Measurements from ENCODE around the gene ANKS1B. TPM values are rescaled to one million over a fixed set of nuclear protein-coding genes. Genes with fewer than 3 reads are reported as not detected.

Gene ANKS1B
- total RNA-seq, 1 experiment from 2014 or later: 0.54 TPM

- TF ChIP-seq, protein P1, sequence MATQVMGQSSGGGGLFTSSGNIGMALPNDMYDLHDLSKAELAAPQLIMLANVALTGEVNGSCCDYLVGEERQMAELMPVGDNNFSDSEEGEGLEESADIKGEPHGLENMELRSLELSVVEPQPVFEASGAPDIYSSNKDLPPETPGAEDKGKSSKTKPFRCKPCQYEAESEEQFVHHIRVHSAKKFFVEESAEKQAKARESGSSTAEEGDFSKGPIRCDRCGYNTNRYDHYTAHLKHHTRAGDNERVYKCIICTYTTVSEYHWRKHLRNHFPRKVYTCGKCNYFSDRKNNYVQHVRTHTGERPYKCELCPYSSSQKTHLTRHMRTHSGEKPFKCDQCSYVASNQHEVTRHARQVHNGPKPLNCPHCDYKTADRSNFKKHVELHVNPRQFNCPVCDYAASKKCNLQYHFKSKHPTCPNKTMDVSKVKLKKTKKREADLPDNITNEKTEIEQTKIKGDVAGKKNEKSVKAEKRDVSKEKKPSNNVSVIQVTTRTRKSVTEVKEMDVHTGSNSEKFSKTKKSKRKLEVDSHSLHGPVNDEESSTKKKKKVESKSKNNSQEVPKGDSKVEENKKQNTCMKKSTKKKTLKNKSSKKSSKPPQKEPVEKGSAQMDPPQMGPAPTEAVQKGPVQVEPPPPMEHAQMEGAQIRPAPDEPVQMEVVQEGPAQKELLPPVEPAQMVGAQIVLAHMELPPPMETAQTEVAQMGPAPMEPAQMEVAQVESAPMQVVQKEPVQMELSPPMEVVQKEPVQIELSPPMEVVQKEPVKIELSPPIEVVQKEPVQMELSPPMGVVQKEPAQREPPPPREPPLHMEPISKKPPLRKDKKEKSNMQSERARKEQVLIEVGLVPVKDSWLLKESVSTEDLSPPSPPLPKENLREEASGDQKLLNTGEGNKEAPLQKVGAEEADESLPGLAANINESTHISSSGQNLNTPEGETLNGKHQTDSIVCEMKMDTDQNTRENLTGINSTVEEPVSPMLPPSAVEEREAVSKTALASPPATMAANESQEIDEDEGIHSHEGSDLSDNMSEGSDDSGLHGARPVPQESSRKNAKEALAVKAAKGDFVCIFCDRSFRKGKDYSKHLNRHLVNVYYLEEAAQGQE (IDR thresholded peaks at IDR 0.05; ENCODE audit: low read depth): no peak
- TF ChIP-seq CTCF (IDR thresholded peaks at IDR 0.05 in 2 of 3, conservative IDR thresholded peaks at IDR 0.05 in 1 of 3; ENCODE audit: borderline replicate concordance in 1 of 3, insufficient read depth in 1 of 3, low read depth in 2 of 3, low read length in 2 of 3) (no peak), RAD21 (IDR thresholded peaks at IDR 0.05; ENCODE audit: low read depth) (no peak), POLR2AphosphoS5 (IDR thresholded peaks at IDR 0.05; ENCODE audit: low read depth, low read length) (no peak)
Observed at GRCh38 chr12:98951406-98951805, 1033.3 kb downstream of the ANKS1B start (continued).

GRCh38 chr12:98948343-98948949, 1036.3 kb downstream of the ANKS1B start:
- RAD21 ChIA-PET (ENCODE audit: low non-redundant PET in 1 of 2, low total read pairs in 2 of 2, uncharacterized antibody in 2 of 2, unreplicated experiment in 2 of 2): no interaction called here
- no peak for ATAC-seq
- H3K27ac ChIP-seq (ENCODE audit: low read depth, low read length): no peak overlapping the region
- intact Hi-C loops (cut with micrococcal nuclease): no loop called here
- no peaks in the 10 kb centered on the region for H4K20me1 ChIP-seq (ENCODE audit: insufficient read depth)
- H3K27me3 ChIP-seq (ENCODE audit: insufficient read depth, low read length): peaks cover 26% of the 10 kb centered on the region
- H3K4me2 ChIP-seq (ENCODE audit: low read length): no peak overlapping the region
- H3K79me2 ChIP-seq (ENCODE audit: insufficient read depth, low read length): no peaks in the 10 kb centered on the region
- no peaks in the 10 kb centered on the region for H3K36me3 ChIP-seq (ENCODE audit: control insufficient read depth in 1 of 2, insufficient read depth in 2 of 2, low read length in 2 of 2)
- no peak for DNase-seq (ENCODE audit: low read depth, low spot score)
- CTCF ChIA-PET: no interaction called here
- H3K9ac ChIP-seq (ENCODE audit: low read length): no peak overlapping the region
- H3K9me2 ChIP-seq (ENCODE audit: insufficient read depth): no peaks in the 10 kb centered on the region; the same call in 1 of the 2 replicates
- BruUV-seq (replicated peaks): no TSS peak
- POLR2A ChIA-PET: no interaction called here
- H3K4me3 ChIP-seq (replicated peaks in 1 of 2; ENCODE audit: low read depth in 1 of 2, low read length in 2 of 2): no peak overlapping the region
- no peaks in the 10 kb centered on the region for H3K9me3 ChIP-seq (ENCODE audit: control insufficient read depth in 1 of 2, insufficient read depth in 1 of 2, low read depth in 1 of 2, low read length in 2 of 2)
- H2AFZ ChIP-seq (ENCODE audit: low read depth, low read length, poor library complexity, severe bottlenecking): no peak overlapping the region
- no peaks in the 10 kb centered on the region for H3K4me1 ChIP-seq (ENCODE audit: control insufficient read depth in 1 of 2, insufficient read depth in 2 of 2, low read length in 2 of 2)
- no peak for TF ChIP-seq CEBPB (IDR thresholded peaks at IDR 0.05; ENCODE audit: low read depth)
- no peak for TF ChIP-seq TCF7L2 (IDR thresholded peaks at IDR 0.05; ENCODE audit: borderline replicate concordance, extremely low read depth, insufficient read depth, insufficient read length)
- no peak for TF ChIP-seq ZNF274 (IDR thresholded peaks at IDR 0.05; ENCODE audit: low read depth, low read length)
- TF ChIP-seq, protein P2, sequence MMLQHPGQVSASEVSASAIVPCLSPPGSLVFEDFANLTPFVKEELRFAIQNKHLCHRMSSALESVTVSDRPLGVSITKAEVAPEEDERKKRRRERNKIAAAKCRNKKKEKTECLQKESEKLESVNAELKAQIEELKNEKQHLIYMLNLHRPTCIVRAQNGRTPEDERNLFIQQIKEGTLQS (IDR thresholded peaks at IDR 0.05): no peak
- no peak for TF ChIP-seq ELF1 (IDR thresholded peaks at IDR 0.05; ENCODE audit: borderline replicate concordance, low read depth)
- no peak for TF ChIP-seq ZFX (IDR thresholded peaks at IDR 0.05)
- no peak for TF ChIP-seq EGR1 (IDR thresholded peaks at IDR 0.05; ENCODE audit: low read depth)
- TF ChIP-seq MAX (IDR thresholded peaks at IDR 0.05): no peak
- TF ChIP-seq EZH2 (IDR thresholded peaks at IDR 0.05): no peak
- TF ChIP-seq, protein P3, sequence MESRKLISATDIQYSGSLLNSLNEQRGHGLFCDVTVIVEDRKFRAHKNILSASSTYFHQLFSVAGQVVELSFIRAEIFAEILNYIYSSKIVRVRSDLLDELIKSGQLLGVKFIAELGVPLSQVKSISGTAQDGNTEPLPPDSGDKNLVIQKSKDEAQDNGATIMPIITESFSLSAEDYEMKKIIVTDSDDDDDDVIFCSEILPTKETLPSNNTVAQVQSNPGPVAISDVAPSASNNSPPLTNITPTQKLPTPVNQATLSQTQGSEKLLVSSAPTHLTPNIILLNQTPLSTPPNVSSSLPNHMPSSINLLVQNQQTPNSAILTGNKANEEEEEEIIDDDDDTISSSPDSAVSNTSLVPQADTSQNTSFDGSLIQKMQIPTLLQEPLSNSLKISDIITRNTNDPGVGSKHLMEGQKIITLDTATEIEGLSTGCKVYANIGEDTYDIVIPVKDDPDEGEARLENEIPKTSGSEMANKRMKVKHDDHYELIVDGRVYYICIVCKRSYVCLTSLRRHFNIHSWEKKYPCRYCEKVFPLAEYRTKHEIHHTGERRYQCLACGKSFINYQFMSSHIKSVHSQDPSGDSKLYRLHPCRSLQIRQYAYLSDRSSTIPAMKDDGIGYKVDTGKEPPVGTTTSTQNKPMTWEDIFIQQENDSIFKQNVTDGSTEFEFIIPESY (IDR thresholded peaks at IDR 0.05; ENCODE audit: extremely low read depth, insufficient replicate concordance, low read length): no peak
- TF ChIP-seq POLR2A (IDR thresholded peaks at IDR 0.05; ENCODE audit: borderline replicate concordance, extremely low read depth, insufficient read depth, insufficient read length): no peak

All from HCT116 (cell line).